ENCODE data around the gene HLA-C.

- no peak for TF ChIP-seq POLR2A (IDR thresholded peaks at IDR 0.05; ENCODE audit: low read depth, low read length)
- no peak for TF ChIP-seq POLR2AphosphoS5 (IDR thresholded peaks at IDR 0.05; ENCODE audit: low read depth, low read length)
- no peak for TF ChIP-seq TAF1 (IDR thresholded peaks at IDR 0.05; ENCODE audit: borderline replicate concordance, low read depth, low read length)
Observed at GRCh38 chr6:31272436-31272835, 544 bp upstream of the HLA-C start.
